Stomach (tissue), 4 donors: Measurements from ENCODE around the gene FNDC3B.

Experiments used
- POLR2A ChIP-seq, 4 donors: fragments of 450-650 bp; IDR thresholded peaks; one replicate each; pipeline ENCODE4 v1.6.1; 2016; ENCODE audit warnings: antibody characterized with exemption in 4 of 4, control low read depth in 2 of 4, mild to moderate bottlenecking in 1 of 4, moderate library complexity in 1 of 4
- TF ChIP-seq, protein P1 (sequence below), 7 experiments: fragments of 450-650 bp in 4 of 7; fragments of 200-600 bp in 3 of 7; sonication (generic) in 3 of 7; IDR thresholded peaks; one replicate each; pipeline ENCODE4 v1.5.1; 2016 to 2019; ENCODE audit warnings: antibody characterized with exemption in 7 of 7, control low read depth in 2 of 7, mild to moderate bottlenecking in 1 of 7

DNA sequence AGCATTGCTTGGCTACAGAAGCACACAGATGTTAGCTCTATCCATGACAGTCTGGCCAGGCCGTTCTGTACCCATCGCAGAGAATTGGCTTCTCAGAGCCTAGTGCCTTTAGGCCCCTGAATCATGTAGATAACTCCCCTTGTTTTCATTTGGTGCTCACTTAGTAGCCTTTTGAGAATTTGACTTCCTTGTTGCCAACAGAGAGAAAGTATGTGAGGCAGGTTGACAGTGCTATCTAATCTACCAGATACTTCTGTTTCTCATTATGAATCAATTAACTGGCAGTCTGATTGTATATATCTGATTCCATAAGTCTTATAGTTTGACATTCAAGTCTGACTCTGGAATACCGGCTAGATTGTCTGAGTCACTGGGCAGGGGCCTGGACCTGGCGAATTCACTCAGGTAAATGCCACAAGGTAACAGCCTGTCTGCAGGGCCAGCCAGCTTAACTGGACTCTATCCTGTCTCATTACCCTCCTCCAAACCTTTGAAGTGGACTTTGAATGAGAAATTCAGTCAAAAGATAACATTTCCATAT lies 248.6 kb downstream of the FNDC3B start:
- TF ChIP-seq POLR2A (IDR thresholded peaks at IDR 0.05): no peak
- TF ChIP-seq, protein P1, sequence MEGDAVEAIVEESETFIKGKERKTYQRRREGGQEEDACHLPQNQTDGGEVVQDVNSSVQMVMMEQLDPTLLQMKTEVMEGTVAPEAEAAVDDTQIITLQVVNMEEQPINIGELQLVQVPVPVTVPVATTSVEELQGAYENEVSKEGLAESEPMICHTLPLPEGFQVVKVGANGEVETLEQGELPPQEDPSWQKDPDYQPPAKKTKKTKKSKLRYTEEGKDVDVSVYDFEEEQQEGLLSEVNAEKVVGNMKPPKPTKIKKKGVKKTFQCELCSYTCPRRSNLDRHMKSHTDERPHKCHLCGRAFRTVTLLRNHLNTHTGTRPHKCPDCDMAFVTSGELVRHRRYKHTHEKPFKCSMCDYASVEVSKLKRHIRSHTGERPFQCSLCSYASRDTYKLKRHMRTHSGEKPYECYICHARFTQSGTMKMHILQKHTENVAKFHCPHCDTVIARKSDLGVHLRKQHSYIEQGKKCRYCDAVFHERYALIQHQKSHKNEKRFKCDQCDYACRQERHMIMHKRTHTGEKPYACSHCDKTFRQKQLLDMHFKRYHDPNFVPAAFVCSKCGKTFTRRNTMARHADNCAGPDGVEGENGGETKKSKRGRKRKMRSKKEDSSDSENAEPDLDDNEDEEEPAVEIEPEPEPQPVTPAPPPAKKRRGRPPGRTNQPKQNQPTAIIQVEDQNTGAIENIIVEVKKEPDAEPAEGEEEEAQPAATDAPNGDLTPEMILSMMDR (IDR thresholded peaks at IDR 0.05): no peak
